GM13976 (cell line): ENCODE results near the gene MRPL36.

ENCODE experiments used
- DNase-seq: peaks from one replicate; pipeline ENCODE4 v3.0.0; 2012; ENCODE audit warnings: low spot score
- in situ Hi-C: fragments of 300-500 bp; cut with MboI; formaldehyde crosslinking; loops from one replicate; pipeline ENCODE4 v1.12.0; 2022; ENCODE audit warnings: low sequenced_read_pairs, mixed read lengths, inconsistent platforms; ENCODE audit not compliant: unreplicated experiment
- TF ChIP-seq, protein P1 (sequence below): IDR thresholded peaks from 2 replicates; pipeline ENCODE4 v1.5.1; 2012; ENCODE audit warnings: borderline replicate concordance, mild to moderate bottlenecking; ENCODE audit not compliant: insufficient read depth; ENCODE audit errors: extremely low read depth, missing control alignments, control extremely low read depth

MRPL36 gene

DNA sequence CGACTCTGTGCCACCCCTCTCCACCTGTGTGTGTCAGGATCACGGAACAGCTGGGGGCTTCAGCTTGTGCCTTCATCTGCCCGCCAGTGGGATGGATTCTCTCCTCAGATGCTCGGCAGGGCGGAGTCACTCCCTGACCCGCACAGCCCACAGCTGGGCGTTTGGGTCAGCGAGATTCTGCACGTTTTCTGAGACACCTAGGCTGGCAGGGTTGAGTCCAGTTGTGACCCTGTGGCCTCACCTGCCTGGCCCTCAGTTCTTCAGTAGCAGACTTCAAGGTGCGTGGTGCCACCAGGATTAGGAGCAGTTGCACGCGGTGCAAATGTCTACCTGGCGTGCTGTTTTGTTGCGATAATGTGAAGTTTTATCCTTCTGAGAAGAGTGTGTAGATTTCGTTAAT, 6.6 kb upstream of the MRPL36 start:
- no peak for DNase-seq
- in situ Hi-C loops: no loop called here
- TF ChIP-seq, protein P1, sequence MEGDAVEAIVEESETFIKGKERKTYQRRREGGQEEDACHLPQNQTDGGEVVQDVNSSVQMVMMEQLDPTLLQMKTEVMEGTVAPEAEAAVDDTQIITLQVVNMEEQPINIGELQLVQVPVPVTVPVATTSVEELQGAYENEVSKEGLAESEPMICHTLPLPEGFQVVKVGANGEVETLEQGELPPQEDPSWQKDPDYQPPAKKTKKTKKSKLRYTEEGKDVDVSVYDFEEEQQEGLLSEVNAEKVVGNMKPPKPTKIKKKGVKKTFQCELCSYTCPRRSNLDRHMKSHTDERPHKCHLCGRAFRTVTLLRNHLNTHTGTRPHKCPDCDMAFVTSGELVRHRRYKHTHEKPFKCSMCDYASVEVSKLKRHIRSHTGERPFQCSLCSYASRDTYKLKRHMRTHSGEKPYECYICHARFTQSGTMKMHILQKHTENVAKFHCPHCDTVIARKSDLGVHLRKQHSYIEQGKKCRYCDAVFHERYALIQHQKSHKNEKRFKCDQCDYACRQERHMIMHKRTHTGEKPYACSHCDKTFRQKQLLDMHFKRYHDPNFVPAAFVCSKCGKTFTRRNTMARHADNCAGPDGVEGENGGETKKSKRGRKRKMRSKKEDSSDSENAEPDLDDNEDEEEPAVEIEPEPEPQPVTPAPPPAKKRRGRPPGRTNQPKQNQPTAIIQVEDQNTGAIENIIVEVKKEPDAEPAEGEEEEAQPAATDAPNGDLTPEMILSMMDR: no peak

DNA sequence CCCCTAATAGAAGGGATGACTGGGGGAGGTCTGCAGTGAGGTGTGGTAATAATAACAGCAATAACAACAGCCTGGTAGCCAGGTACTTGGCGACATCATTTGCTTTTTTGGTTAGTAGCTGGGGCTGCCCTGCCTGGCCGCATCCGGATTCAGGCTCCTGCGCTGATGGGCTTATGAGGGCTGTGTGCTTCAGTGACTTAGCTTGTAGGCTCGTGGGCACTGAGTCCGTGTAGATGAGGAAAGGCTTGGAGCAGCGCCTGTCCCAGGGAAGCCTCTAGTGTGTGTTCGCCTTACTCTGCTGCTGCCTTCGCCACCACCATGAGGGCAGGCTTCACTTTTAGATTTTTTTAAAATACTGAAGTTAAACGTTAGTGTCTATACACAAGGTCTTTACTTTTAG, 6.1 kb upstream of the MRPL36 start:
- in situ Hi-C loops: no loop called here
- no peak for DNase-seq
- TF ChIP-seq, protein P1: no peak

DNA sequence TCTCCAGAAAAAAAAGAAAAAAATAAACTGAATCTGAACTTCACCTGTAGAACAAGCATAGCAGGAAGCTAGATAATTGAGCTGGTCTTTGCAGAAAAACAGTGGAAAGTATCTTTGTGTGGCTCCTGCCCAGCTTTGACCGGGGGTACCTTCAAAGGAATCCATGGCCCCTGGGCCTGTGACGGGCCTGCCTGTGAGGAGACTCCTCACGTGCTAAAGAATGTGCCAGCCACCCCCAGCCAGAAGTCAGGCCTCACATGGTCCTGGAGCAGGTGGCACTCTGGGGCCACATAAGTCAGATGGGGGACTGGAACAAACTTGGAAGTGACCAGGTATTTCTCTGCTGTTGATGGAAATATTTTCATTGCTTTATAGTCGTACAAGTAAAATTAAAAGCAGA, 5.7 kb upstream of the MRPL36 start:
- in situ Hi-C loops: no loop called here
- TF ChIP-seq, protein P1: no peak
- no peak for DNase-seq

DNA sequence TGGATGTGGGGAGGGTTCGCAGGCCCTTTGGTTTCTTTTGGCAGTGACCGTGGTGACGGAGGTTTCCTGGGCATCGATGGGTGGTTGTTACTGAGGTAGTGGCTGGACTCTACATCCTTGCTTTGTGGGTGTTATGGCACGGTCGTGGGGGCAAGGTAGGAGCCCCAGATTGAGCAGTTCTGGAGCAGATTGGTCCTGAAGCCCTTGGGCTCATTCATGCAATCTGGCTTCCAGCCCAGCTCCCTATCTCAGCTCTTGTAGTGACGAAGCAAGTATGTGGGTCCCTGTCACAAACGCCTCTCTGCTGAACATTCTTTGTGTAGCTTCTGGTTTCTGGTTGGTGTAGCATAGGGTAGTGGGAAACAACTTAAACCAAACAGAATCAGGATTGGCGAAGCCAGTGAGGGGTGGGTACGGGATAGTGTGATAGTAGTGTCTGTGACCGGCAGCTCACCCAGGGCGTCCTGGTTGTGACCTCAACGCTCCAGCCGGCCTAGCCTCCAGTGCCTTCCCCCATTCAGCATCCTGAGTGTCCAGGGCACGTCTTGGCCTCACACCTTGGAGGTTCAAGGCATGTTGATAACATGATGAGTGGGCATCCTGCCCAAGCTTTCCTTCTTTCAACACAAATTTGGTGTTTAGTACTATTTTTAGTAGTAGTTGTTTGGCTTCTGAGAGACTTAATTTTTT, 4.5 kb upstream of the MRPL36 start:
- in situ Hi-C loops: no loop called here
- TF ChIP-seq, protein P1: no peak
- no peak for DNase-seq

DNA sequence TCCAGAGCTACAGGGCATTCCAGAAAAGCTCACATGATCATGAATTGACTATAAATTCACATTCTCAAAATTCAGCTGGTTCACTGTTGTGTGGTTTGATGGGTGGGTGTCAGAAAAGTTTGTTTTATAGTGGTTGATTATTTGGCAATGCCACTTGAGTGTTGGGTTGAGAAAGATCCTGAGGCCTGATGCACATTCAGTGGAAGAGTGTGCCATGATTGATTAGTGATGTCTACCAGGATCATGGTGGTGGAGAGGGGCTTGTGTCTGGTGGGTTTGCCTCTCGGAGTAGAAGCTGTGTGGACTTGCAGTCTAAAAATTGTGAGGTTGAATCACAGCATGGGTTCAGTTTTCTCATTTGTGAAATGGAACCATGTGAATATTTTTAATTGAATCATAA, 3.6 kb upstream of the MRPL36 start:
- DNase-seq: no peak
- in situ Hi-C loops: no loop called here
- TF ChIP-seq, protein P1: no peak

DNA sequence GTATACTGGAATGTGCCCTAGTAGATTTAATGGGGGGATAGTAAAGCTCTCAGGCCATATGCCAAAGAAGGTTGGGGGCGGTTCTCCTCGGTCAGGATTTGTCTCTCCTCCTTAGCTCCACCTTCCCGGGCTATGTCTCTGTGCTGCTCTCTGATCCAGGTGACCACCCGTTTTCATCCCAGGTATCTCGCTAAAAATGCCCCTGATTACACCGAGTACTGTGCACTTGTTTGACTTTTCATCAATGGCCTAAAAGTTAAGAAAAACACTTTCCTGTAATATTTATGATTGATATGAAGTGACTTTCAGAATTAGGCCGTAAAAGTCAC, 2.3 kb upstream of the MRPL36 start:
- no peak for DNase-seq
- TF ChIP-seq, protein P1: no peak
- in situ Hi-C loops: no loop called here
